HG03521 (cell line): ENCODE results near the gene CSF3R.

ENCODE experiments used
- ATAC-seq: cut with Tn5 transposase; IDR thresholded peaks from one replicate; pipeline ENCODE4 v1.9.1; 2021; ENCODE audit warnings: mild to moderate bottlenecking, moderate library complexity; ENCODE audit not compliant: unreplicated experiment

The CSF3R gene

GRCh38 chr1:36463463-36463802, 19.3 kb downstream of the CSF3R start:
- ATAC-seq = no peak

GRCh38 chr1:36458910-36459309, 23.8 kb downstream of the CSF3R start:
- ATAC-seq = no peak

- ATAC-seq = no peak
These were observed 25.0 kb downstream of the CSF3R start for GRCh38 chr1:36457691-36458090.

- ATAC-seq = no peak
These were observed 26.3 kb downstream of the CSF3R start for GRCh38 chr1:36456391-36456928.

GRCh38 chr1:36455386-36455785, 27.3 kb downstream of the CSF3R start:
- no peak for ATAC-seq

- no peak for ATAC-seq
These were observed 28.9 kb downstream of the CSF3R start for GRCh38 chr1:36453600-36454388.

- ATAC-seq = no peak
These were observed 29.7 kb downstream of the CSF3R start for GRCh38 chr1:36453051-36453450.

- ATAC-seq = no peak
These were observed 31.8 kb downstream of the CSF3R start for GRCh38 chr1:36450919-36451305.

GRCh38 chr1:36450270-36450918, 32.3 kb downstream of the CSF3R start, which contains the start of gene OSCP1:
Gene OSCP1 (minus strand): TSS chr1:36450451. CDS start chr1:36450369, 82 bp downstream.
- peak; percentile 96 for ATAC-seq

GRCh38 chr1:36448530-36449056, 34.1 kb downstream of the CSF3R start:
- ATAC-seq = no peak

- no peak for ATAC-seq
These were observed 35.3 kb downstream of the CSF3R start for GRCh38 chr1:36447450-36447849.

GRCh38 chr1:36446746-36447145, 36.0 kb downstream of the CSF3R start:
- ATAC-seq = no peak

- ATAC-seq = no peak
These were observed 36.4 kb downstream of the CSF3R start for GRCh38 chr1:36446271-36446670.

GRCh38 chr1:36443297-36443696, 39.4 kb downstream of the CSF3R start:
- ATAC-seq = no peak

GRCh38 chr1:36442337-36442736, 40.4 kb downstream of the CSF3R start:
- ATAC-seq = no peak

GRCh38 chr1:36440646-36441045, 42.1 kb downstream of the CSF3R start:
- ATAC-seq = no peak

- no peak for ATAC-seq
These were observed 42.7 kb downstream of the CSF3R start for GRCh38 chr1:36440044-36440443.

GRCh38 chr1:36438715-36439114, 44.0 kb downstream of the CSF3R start:
- no peak for ATAC-seq

GRCh38 chr1:36436821-36437220, 45.9 kb downstream of the CSF3R start:
- no peak for ATAC-seq

GRCh38 chr1:36433102-36433501, 49.6 kb downstream of the CSF3R start:
- ATAC-seq = no peak

- ATAC-seq = no peak
These were observed 50.1 kb downstream of the CSF3R start for GRCh38 chr1:36432616-36433015.

GRCh38 chr1:36425791-36426190, 56.9 kb downstream of the CSF3R start:
- no peak for ATAC-seq
